Liver (tissue), 9 donors: Measurements from ENCODE around the gene L3MBTL3. TPM values are rescaled to one million over a fixed set of nuclear protein-coding genes. Genes with fewer than 3 reads are reported as not detected.

Experiments
- DNase-seq: peaks from one replicate; pipeline ENCODE4 v3.0.0-alpha.2; 2017; ENCODE audit warnings: low spot score
- H3K27ac ChIP-seq, 2 donors: one replicate each; pipeline ENCODE4 v1.7.0; 2013; ENCODE audit warnings: inconsistent platforms in 2 of 2, low read length in 2 of 2, control low read depth in 1 of 2, low read depth in 1 of 2, mild to moderate bottlenecking in 1 of 2
- H3K27me3 ChIP-seq, 4 donors: one replicate each; pipeline versions ENCODE4 v1.6.1 to v1.7.0; 2013; ENCODE audit warnings: low read length in 3 of 4, inconsistent platforms in 1 of 4, mild to moderate bottlenecking in 1 of 4, moderate library complexity in 1 of 4; ENCODE audit not compliant: control insufficient read depth in 4 of 4, insufficient read depth in 4 of 4
- H3K36me3 ChIP-seq, 4 donors: one replicate each; pipeline versions ENCODE4 v1.6.1 to v1.7.0; 2013; ENCODE audit warnings: low read length in 3 of 4, mild to moderate bottlenecking in 3 of 4, low read depth in 1 of 4, moderate library complexity in 1 of 4; ENCODE audit not compliant: control insufficient read depth in 4 of 4, insufficient read depth in 3 of 4
- H3K4me1 ChIP-seq, 4 donors: one replicate each; pipeline versions ENCODE4 v1.6.1 to v1.7.0; 2013; ENCODE audit warnings: low read length in 3 of 4, mild to moderate bottlenecking in 3 of 4, moderate library complexity in 1 of 4; ENCODE audit not compliant: control insufficient read depth in 4 of 4, insufficient read depth in 4 of 4
- H3K4me3 ChIP-seq, 3 donors: one replicate each; pipeline versions ENCODE4 v1.6.1 to v1.7.0; 2013; ENCODE audit warnings: low read length in 3 of 3, control low read depth in 1 of 3, low read depth in 1 of 3, mild to moderate bottlenecking in 1 of 3
- H3K9ac ChIP-seq, 2 donors: one replicate each; pipeline ENCODE4 v1.7.0; 2013; ENCODE audit warnings: low read length in 2 of 2, mild to moderate bottlenecking in 2 of 2, moderate library complexity in 2 of 2, control low read depth in 1 of 2, low read depth in 1 of 2
- H3K9me3 ChIP-seq, 4 donors: one replicate each; pipeline versions ENCODE4 v1.6.1 to v1.7.0; 2013; ENCODE audit warnings: low read length in 3 of 4; ENCODE audit not compliant: control insufficient read depth in 4 of 4
- EGR1 ChIP-seq, 2 donors: IDR thresholded peaks; 2 replicates each; pipeline ENCODE4 v1.6.1; 2016 to 2018; ENCODE audit warnings: antibody characterized with exemption in 2 of 2, low read depth in 2 of 2
- FOXA1 ChIP-seq: IDR thresholded peaks from 2 replicates; pipeline ENCODE4 v1.6.1; 2016; ENCODE audit warnings: antibody characterized with exemption
- FOXA2 ChIP-seq: IDR thresholded peaks from 2 replicates; pipeline ENCODE4 v1.6.1; 2016; ENCODE audit warnings: antibody characterized with exemption
- HNF4A ChIP-seq, 2 donors: conservative IDR thresholded peaks; 2 replicates each; pipeline ENCODE4 v1.6.1; 2016; ENCODE audit warnings: antibody characterized with exemption in 2 of 2, mild to moderate bottlenecking in 2 of 2
- HNF4G ChIP-seq: IDR thresholded peaks from 2 replicates; pipeline ENCODE4 v1.6.1; 2016; ENCODE audit warnings: antibody characterized with exemption
- JUND ChIP-seq, 2 donors: IDR thresholded peaks; 2 replicates each; pipeline ENCODE4 v1.6.1; 2016; ENCODE audit warnings: antibody characterized with exemption in 2 of 2
- RAD21 ChIP-seq, 2 donors: IDR thresholded peaks; 2 replicates each; pipeline ENCODE4 v1.6.1; 2016; ENCODE audit warnings: antibody characterized with exemption in 2 of 2, mild to moderate bottlenecking in 2 of 2
- REST ChIP-seq: IDR thresholded peaks from 2 replicates; pipeline ENCODE4 v1.6.1; 2016; ENCODE audit warnings: antibody characterized with exemption, mild to moderate bottlenecking
- RXRA ChIP-seq, 2 donors: IDR thresholded peaks; 2 replicates each; pipeline ENCODE4 v1.6.1; 2017 to 2018; ENCODE audit warnings: antibody characterized with exemption in 2 of 2, mild to moderate bottlenecking in 1 of 2
- SP1 ChIP-seq: IDR thresholded peaks from 2 replicates; pipeline ENCODE4 v1.6.1; 2018; ENCODE audit warnings: antibody characterized with exemption, mild to moderate bottlenecking
- YY1 ChIP-seq: IDR thresholded peaks from 2 replicates; pipeline ENCODE4 v1.6.1; 2016; ENCODE audit warnings: antibody characterized with exemption, mild to moderate bottlenecking
- WGBS: extraction: QIAGEN DNeasy Blood & Tissue Kit; methylation state at CpG from one replicate; pipeline ENCODE4 v1.1.7; 2013; 5-methylcytosine and 5-hydroxymethylcytosine counted together
- polyA plus RNA-seq, 2 donors: library from polyadenylated mRNA; stranded (reverse) in 1 of 2; unstranded in 1 of 2; fragments of 200-250 nt in 1 of 2; fragments of >200 nt in 1 of 2; fragmentation: Nextera tagmentation in 1 of 2; extraction: Ambion mirVana in 1 of 2; gene quantifications; one replicate each; pipeline versions ENCODE4 v1.2.1 to v1.2.3, GENCODE V29; 2013 to 2015
- total RNA-seq, 2 donors: library from RNA; depleted of rRNA; stranded (reverse); fragments of >200 nt; gene quantifications; one replicate each; pipeline ENCODE4 v1.2.3, GENCODE V29; 2014
- TF ChIP-seq, protein P1 (sequence below): fragments of 150-350 bp; IDR thresholded peaks from 2 replicates; pipeline ENCODE4 v1.5.1; 2017; ENCODE audit warnings: improper control_type of control experiment, low read depth, low read length; ENCODE audit not compliant: missing input control
- donor health status: healthy.
- donor health status: healthy.
- donor health status: healthy.
- donor health status: healthy.
- donor health status: healthy.

The L3MBTL3 gene
- total and polyA plus RNA-seq, 4 donors = 1.9 to 9.2 (median 3.7) TPM

- Histone ChIP-seq H3K9ac (no peak overlapping the region), H3K4me3 (no peak overlapping the region), H3K9me3 (peaks cover 0 to 3% (median 0%) of the 10 kb centered on the region in 4 donors), H3K27me3 (no peaks in the 10 kb centered on the region), H3K36me3 (no peaks in the 10 kb centered on the region), H3K27ac (no peak overlapping the region), H3K4me1 (no peaks in the 10 kb centered on the region)
- TF ChIP-seq, protein P1, sequence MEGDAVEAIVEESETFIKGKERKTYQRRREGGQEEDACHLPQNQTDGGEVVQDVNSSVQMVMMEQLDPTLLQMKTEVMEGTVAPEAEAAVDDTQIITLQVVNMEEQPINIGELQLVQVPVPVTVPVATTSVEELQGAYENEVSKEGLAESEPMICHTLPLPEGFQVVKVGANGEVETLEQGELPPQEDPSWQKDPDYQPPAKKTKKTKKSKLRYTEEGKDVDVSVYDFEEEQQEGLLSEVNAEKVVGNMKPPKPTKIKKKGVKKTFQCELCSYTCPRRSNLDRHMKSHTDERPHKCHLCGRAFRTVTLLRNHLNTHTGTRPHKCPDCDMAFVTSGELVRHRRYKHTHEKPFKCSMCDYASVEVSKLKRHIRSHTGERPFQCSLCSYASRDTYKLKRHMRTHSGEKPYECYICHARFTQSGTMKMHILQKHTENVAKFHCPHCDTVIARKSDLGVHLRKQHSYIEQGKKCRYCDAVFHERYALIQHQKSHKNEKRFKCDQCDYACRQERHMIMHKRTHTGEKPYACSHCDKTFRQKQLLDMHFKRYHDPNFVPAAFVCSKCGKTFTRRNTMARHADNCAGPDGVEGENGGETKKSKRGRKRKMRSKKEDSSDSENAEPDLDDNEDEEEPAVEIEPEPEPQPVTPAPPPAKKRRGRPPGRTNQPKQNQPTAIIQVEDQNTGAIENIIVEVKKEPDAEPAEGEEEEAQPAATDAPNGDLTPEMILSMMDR = no peak
- no peak for TF ChIP-seq JUND (IDR thresholded peaks at IDR 0.05)
- 90% methylated on average over 6 of the region's 6 CpGs for WGBS
- no peak for DNase-seq
Measured at GRCh38 chr6:129978148-129978916, 40.0 kb upstream of the L3MBTL3 start.

DNA sequence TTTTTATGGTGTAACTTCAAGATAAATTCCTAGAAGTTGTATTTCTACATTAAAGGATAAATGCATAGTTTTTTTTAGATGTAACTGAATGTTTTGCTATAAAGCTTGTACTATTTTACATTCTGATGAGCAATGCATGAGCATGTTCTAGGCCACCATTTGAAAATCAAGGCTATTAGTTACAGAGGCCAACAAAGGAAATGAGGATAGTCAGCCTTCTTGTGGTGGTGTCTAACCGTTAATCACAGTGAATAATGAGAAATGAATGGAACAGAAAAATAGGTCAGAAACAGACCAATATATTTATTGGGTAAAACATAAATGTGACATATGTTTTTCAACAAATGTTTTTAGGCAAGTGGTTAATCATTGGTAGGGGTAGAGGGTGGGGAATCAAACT, 37.6 kb upstream of the L3MBTL3 start:
- H3K9me3 ChIP-seq = peaks cover 0 to 3% (median 0%) of the 10 kb centered on the region in 4 donors
- TF ChIP-seq HNF4A (conservative IDR thresholded peaks at IDR 0.05) = no peak
- no peak for TF ChIP-seq FOXA1
- TF ChIP-seq SP1 = no peak
- TF ChIP-seq YY1 = no peak
- no peak for DNase-seq
- 7% methylated on average over 1 of the region's 1 CpG for WGBS
- no peaks in the 10 kb centered on the region for H3K27me3 ChIP-seq
- no peak overlapping the region for H3K9ac ChIP-seq
- H3K36me3 ChIP-seq = no peaks in the 10 kb centered on the region
- H3K27ac ChIP-seq = no peak overlapping the region
- no peak overlapping the region for H3K4me3 ChIP-seq
- no peaks in the 10 kb centered on the region for H3K4me1 ChIP-seq

GRCh38 chr6:129981598-129981997, 36.8 kb upstream of the L3MBTL3 start:
- peaks cover 0 to 3% (median 0%) of the 10 kb centered on the region in 4 donors for H3K9me3 ChIP-seq
- H3K4me1 ChIP-seq = no peaks in the 10 kb centered on the region
- no peaks in the 10 kb centered on the region for H3K27me3 ChIP-seq
- TF ChIP-seq YY1 (no peak), FOXA2 (no peak), HNF4G (no peak), EGR1 (IDR thresholded peaks at IDR 0.05; ENCODE audit: low read depth in 2 of 2) (no peak), RAD21 (IDR thresholded peaks at IDR 0.05) (no peak), RXRA (IDR thresholded peaks at IDR 0.05) (no peak), FOXA1 (no peak)
- no peak overlapping the region for H3K9ac ChIP-seq
- no peak overlapping the region for H3K4me3 ChIP-seq
- DNase-seq = no peak
- H3K27ac ChIP-seq = no peak overlapping the region
- no peaks in the 10 kb centered on the region for H3K36me3 ChIP-seq
- 68% methylated on average over 2 of the region's 2 CpGs for whole genome bisulfite sequencing

DNA sequence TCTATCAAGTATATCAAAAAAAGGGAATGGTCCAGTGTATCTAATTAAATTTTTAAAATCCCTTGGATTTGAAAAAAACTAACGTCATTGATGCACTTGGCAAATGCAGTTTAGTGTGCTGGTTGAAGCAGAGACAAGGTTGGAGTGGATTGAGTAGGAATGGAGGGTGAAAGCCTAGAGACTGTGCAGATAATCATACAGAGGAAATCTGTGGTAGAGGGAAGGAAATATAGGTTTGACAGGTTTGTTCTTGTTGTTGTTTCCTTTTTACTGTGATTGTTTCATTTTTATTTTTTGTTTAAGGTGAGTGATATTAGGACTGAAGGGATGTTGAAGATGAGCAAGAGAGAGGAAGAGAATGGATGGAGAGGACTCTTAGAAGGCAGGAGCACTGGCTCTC, 29.0 kb upstream of the L3MBTL3 start:
- TF ChIP-seq REST (no peak), HNF4G (no peak), RAD21 (IDR thresholded peaks at IDR 0.05) (no peak), FOXA1 (no peak)
- TF ChIP-seq, protein P1 = no peak
- no peak for DNase-seq
- Histone ChIP-seq H3K36me3 (no peaks in the 10 kb centered on the region), H3K9ac (no peak overlapping the region), H3K4me3 (no peak overlapping the region), H3K27me3 (no peaks in the 10 kb centered on the region), H3K4me1 (no peaks in the 10 kb centered on the region), H3K27ac (no peak overlapping the region), H3K9me3 (no peaks in the 10 kb centered on the region)
- 68% methylated on average over 1 of the region's 1 CpG for WGBS
